Measurements from ENCODE around the gene ANAPC2.

- TF ChIP-seq CTCF (IDR thresholded peaks at IDR 0.05 in 8 of 11, conservative IDR thresholded peaks at IDR 0.05 in 3 of 11): no peak
- TF ChIP-seq POLR2AphosphoS5 (IDR thresholded peaks at IDR 0.05): peak in 1 of 3 donors; percentile 33
Measured at GRCh38 chr9:137191691-137192447, 3.5 kb upstream of the ANAPC2 start.

Measured in spleen (tissue), 7 donors.